ENCODE measurements around the gene PROX1. TPM values are rescaled to one million over a fixed set of nuclear protein-coding genes. Genes with fewer than 3 reads are reported as not detected.

PROX1 gene
- total and polyA plus RNA-seq, 2 of the 4 experiments (the other 2 are of a cell fraction), result under 0.01 to 0.02 TPM

GRCh38 chr1:214027498-214027897 is 39.7 kb downstream of the PROX1 start:
- TF ChIP-seq CTCF (conservative IDR thresholded peaks at IDR 0.05; ENCODE audit: low read depth, low read length) (no peak), MAZ (IDR thresholded peaks at IDR 0.05; ENCODE audit: borderline replicate concordance, low read depth, low read length) (no peak), FOS (IDR thresholded peaks at IDR 0.05; ENCODE audit: low read depth, low read length) (no peak), BHLHE40 (IDR thresholded peaks at IDR 0.05; ENCODE audit: low read depth, low read length) (no peak), RAD21 (IDR thresholded peaks at IDR 0.05; ENCODE audit: low read length) (no peak), RFX5 (IDR thresholded peaks at IDR 0.05; ENCODE audit: low read depth, low read length) (no peak), SMC3 (IDR thresholded peaks at IDR 0.05; ENCODE audit: low read depth, low read length) (no peak), MAFK (IDR thresholded peaks at IDR 0.05; ENCODE audit: low read depth, low read length) (no peak), RCOR1 (IDR thresholded peaks at IDR 0.05; ENCODE audit: insufficient replicate concordance, low read length) (no peak)
- CTCF ChIA-PET, result interaction anchor here (0.6 kb wide), 1 partner anchor 229 kb away, joined by 3 read pairs; no protein-coding TSS in a partner anchor
- in situ Hi-C loops (cut with MboI; ENCODE audit: low sequenced_read_pairs), result no loop called here

More at GRCh38 chr1:214027498-214027897, 39.7 kb downstream of the PROX1 start:
- no peaks in the 10 kb centered on the region for H3K9me1 ChIP-seq (ENCODE audit: insufficient read depth, low read length)
- H4K5ac ChIP-seq (ENCODE audit: low read depth, low read length), result no peak overlapping the region
- H3K4me3 ChIP-seq (ENCODE audit: insufficient read depth, low read depth, low read length), result no peak overlapping the region
- H2BK20ac ChIP-seq (ENCODE audit: low read depth, low read length), result no peak overlapping the region
- H3K4me1 ChIP-seq (ENCODE audit: control insufficient read depth, insufficient read depth, low read length), result no peaks in the 10 kb centered on the region
- H2BK15ac ChIP-seq (ENCODE audit: low read depth, low read length), result no peak overlapping the region
- H3K9ac ChIP-seq (ENCODE audit: low read depth, low read length), result no peak overlapping the region
- no TSS peak for BruUV-seq (replicated peaks)
- no peaks in the 10 kb centered on the region for H4K20me1 ChIP-seq (ENCODE audit: insufficient read depth, low read length)
- no peak overlapping the region for H3K14ac ChIP-seq (replicated peaks; ENCODE audit: low read depth, low read length)
- H3K79me1 ChIP-seq (ENCODE audit: low read depth in 1 of 2, low read length in 2 of 2), result no peaks in the 10 kb centered on the region
- no peaks in the 10 kb centered on the region for H3K36me3 ChIP-seq (ENCODE audit: control insufficient read depth, insufficient read depth, low read length)
- 0 out of 2 replicates have a peak, but pooled peaks cover 2% of the 10 kb centered on the region for H3K27me3 ChIP-seq (ENCODE audit: control insufficient read depth, insufficient read depth, low read length)
- H3K9me3 ChIP-seq (ENCODE audit: control insufficient read depth, insufficient read depth, low read length), result no peaks in the 10 kb centered on the region
- no peak overlapping the region for H2BK5ac ChIP-seq (ENCODE audit: low read depth, low read length, poor library complexity, severe bottlenecking)
- H3K56ac ChIP-seq (ENCODE audit: extremely low read depth, insufficient read depth, low read length), result no peak overlapping the region
- no peak overlapping the region for H2BK120ac ChIP-seq (ENCODE audit: low read depth, low read length)
- ATAC-seq (ENCODE audit: low read depth), result no peak
- dilution Hi-C loops (cut with HindIII; ENCODE audit: low sequenced_read_pairs, unreplicated experiment), result no loop called here
- no peak overlapping the region for H2AK5ac ChIP-seq (ENCODE audit: low read depth, low read length)
- no peak overlapping the region for H2AFZ ChIP-seq (replicated peaks; ENCODE audit: low read length, poor library complexity)
- 27% methylated on average over 3 of the region's 5 CpGs; no CpG with 5 or more reads in 1 of the 2 experiments for WGBS, 2 experiments (ENCODE audit: extremely low coverage in 2 of 2, insufficient read length in 1 of 2)
- no peak overlapping the region for H4K91ac ChIP-seq (ENCODE audit: insufficient read depth, low read depth, low read length)
- H3K27ac ChIP-seq (ENCODE audit: insufficient read depth, low read length), result no peak overlapping the region
- H3K18ac ChIP-seq (ENCODE audit: low read depth, low read length), result no peak overlapping the region
- H4K8ac ChIP-seq (ENCODE audit: low read depth in 2 of 2, low read length in 2 of 2), result no peak overlapping the region
- no peak overlapping the region for H3K23ac ChIP-seq (ENCODE audit: low read depth, low read length)
- H2AK9ac ChIP-seq (replicated peaks; ENCODE audit: low read depth, low read length, poor library complexity), result no peak overlapping the region
- H3K4me2 ChIP-seq (ENCODE audit: low read depth, low read length), result no peak overlapping the region
- H3K4ac ChIP-seq (ENCODE audit: low read depth, low read length), result no peak overlapping the region
- POLR2A ChIA-PET (ENCODE audit: unreplicated experiment), result no interaction called here
- DNase-seq, result no peak
- intact Hi-C loops (cut with micrococcal nuclease), result no loop called here

Data from IMR-90 (cell line).